Bronchial epithelial cell (primary cell): ENCODE data around the gene KCNG4. TPM values are rescaled to one million over a fixed set of nuclear protein-coding genes. Genes with fewer than 3 reads are reported as not detected.

Experiments
- DNase-seq: peaks from one replicate; pipeline ENCODE4 v3.0.0-alpha.2; 2010; ENCODE audit warnings: low read depth
- FAIRE-seq: peaks from 2 replicates; lab custom pipeline; 2011; peaks lifted over from hg19 to GRCh38; lab: Jason Lieb, UNC
- H3K27me3 ChIP-seq: 2 replicates; pipeline ENCODE4 v1.5.1; 2011; ENCODE audit warnings: low read length; ENCODE audit not compliant: control insufficient read depth, insufficient read depth
- H3K36me3 ChIP-seq: 2 replicates; pipeline ENCODE4 v1.5.1; 2011; ENCODE audit warnings: low read length; ENCODE audit not compliant: control insufficient read depth, insufficient read depth
- H3K4me3 ChIP-seq: 2 replicates; pipeline ENCODE4 v1.5.1; 2011; ENCODE audit warnings: mild to moderate bottlenecking, low read depth, low read length, control low read depth
- CTCF ChIP-seq: IDR thresholded peaks from 2 replicates; pipeline ENCODE4 v1.5.1; 2011; ENCODE audit warnings: mild to moderate bottlenecking, moderate library complexity, low read length, control low read depth, inconsistent platforms; ENCODE audit not compliant: insufficient read depth, severe bottlenecking
- total RNA-seq: library from RNA; depleted of rRNA; stranded (reverse); fragments of >200 nt; gene quantifications from 2 replicates; pipeline ENCODE4 v1.2.1, GENCODE V29; 2014

Gene KCNG4
- total RNA-seq, 1 donor from 2014 or later, result not detected

GRCh38 chr16:84182680-84183571 lies 56.9 kb downstream of the KCNG4 start:
- peak; percentile 7 for FAIRE-seq
- Histone ChIP-seq H3K4me3 (no peak overlapping the region), H3K36me3 (peaks cover 23% of the 10 kb centered on the region), H3K27me3 (no peaks in the 10 kb centered on the region)
- no peak for TF ChIP-seq CTCF
- no peak for DNase-seq

GRCh38 chr16:84182104-84182503 lies 57.7 kb downstream of the KCNG4 start:
- no peak for FAIRE-seq
- no peaks in the 10 kb centered on the region for H3K27me3 ChIP-seq
- DNase-seq, result no peak
- peaks cover 23% of the 10 kb centered on the region for H3K36me3 ChIP-seq
- TF ChIP-seq CTCF, result no peak
- H3K4me3 ChIP-seq, result no peak overlapping the region

- Histone ChIP-seq H3K27me3 (no peaks in the 10 kb centered on the region), H3K36me3 (peaks cover 23% of the 10 kb centered on the region), H3K4me3 (no peak overlapping the region)
- no peak for TF ChIP-seq CTCF
- FAIRE-seq (no peak), DNase-seq (no peak)
Measured at GRCh38 chr16:84181144-84181915, 58.5 kb downstream of the KCNG4 start.

GRCh38 chr16:84180519-84181140 lies 59.2 kb downstream of the KCNG4 start:
- H3K36me3 ChIP-seq, result peaks cover 23% of the 10 kb centered on the region
- no peak for DNase-seq
- FAIRE-seq, result no peak
- no peak for TF ChIP-seq CTCF
- H3K27me3 ChIP-seq, result no peaks in the 10 kb centered on the region
- H3K4me3 ChIP-seq, result no peak overlapping the region

- Histone ChIP-seq H3K4me3 (no peak overlapping the region), H3K27me3 (no peaks in the 10 kb centered on the region), H3K36me3 (peaks cover 23% of the 10 kb centered on the region)
- no peak for TF ChIP-seq CTCF
- no peak for DNase-seq
- no peak for FAIRE-seq
Measured at GRCh38 chr16:84179612-84180320, 60.0 kb downstream of the KCNG4 start.
